ENCODE results near the gene RINT1.

DNA sequence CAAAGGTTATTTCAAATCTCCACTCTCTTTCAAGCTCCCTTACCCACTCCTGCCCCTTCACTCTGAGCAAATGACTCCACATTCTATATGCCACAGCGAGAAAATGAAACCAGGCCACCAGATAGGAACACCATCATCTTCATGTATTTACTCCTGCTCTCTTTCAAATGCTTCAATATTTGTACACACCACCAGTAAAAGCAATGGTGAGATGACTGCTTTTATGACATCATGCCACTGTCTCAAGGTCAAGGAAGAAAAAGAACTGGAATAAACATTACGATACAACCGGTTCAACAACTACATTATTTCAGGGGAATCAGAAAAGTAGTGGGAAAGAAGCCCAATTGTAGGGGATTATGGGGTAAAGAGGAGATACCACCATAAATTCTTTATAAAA, 42.6 kb upstream of the RINT1 start:
- TF ChIP-seq HEYL (CRISPR knock-in tag; IDR thresholded peaks at IDR 0.05): no peak
- no peak for TF ChIP-seq BHLHE40 (IDR thresholded peaks at IDR 0.05; ENCODE audit: low read depth, low read length)
- TF ChIP-seq PHF8 (IDR thresholded peaks at IDR 0.05; ENCODE audit: borderline replicate concordance, low read depth): no peak
- TF ChIP-seq, protein P1, sequence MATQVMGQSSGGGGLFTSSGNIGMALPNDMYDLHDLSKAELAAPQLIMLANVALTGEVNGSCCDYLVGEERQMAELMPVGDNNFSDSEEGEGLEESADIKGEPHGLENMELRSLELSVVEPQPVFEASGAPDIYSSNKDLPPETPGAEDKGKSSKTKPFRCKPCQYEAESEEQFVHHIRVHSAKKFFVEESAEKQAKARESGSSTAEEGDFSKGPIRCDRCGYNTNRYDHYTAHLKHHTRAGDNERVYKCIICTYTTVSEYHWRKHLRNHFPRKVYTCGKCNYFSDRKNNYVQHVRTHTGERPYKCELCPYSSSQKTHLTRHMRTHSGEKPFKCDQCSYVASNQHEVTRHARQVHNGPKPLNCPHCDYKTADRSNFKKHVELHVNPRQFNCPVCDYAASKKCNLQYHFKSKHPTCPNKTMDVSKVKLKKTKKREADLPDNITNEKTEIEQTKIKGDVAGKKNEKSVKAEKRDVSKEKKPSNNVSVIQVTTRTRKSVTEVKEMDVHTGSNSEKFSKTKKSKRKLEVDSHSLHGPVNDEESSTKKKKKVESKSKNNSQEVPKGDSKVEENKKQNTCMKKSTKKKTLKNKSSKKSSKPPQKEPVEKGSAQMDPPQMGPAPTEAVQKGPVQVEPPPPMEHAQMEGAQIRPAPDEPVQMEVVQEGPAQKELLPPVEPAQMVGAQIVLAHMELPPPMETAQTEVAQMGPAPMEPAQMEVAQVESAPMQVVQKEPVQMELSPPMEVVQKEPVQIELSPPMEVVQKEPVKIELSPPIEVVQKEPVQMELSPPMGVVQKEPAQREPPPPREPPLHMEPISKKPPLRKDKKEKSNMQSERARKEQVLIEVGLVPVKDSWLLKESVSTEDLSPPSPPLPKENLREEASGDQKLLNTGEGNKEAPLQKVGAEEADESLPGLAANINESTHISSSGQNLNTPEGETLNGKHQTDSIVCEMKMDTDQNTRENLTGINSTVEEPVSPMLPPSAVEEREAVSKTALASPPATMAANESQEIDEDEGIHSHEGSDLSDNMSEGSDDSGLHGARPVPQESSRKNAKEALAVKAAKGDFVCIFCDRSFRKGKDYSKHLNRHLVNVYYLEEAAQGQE (IDR thresholded peaks at IDR 0.05): no peak
- no peak for TF ChIP-seq CTCF (IDR thresholded peaks at IDR 0.05)
- no peak for TF ChIP-seq POLR2A (IDR thresholded peaks at IDR 0.05; ENCODE audit: low read length)
- no peak for TF ChIP-seq RFX5 (IDR thresholded peaks at IDR 0.05)
